H1 (cell line): Measurements from ENCODE around the gene IFITM10.

ENCODE experiments used
- CEBPB ChIP-seq: IDR thresholded peaks from 2 replicates; pipeline ENCODE4 v1.6.1; 2012; ENCODE audit warnings: low read depth, low read length
- CTCF ChIP-seq, 3 experiments: IDR thresholded peaks; 1 replicate in 2 of 3; 2 replicates in 1 of 3; pipeline versions ENCODE4 v1.5.1 to v1.6.1; 2011; ENCODE audit warnings: low read length in 3 of 3, mild to moderate bottlenecking in 3 of 3, inconsistent platforms in 2 of 3, low read depth in 1 of 3, moderate library complexity in 1 of 3; ENCODE audit not compliant: insufficient read depth in 1 of 3; ENCODE audit errors: control extremely low read depth in 1 of 3
- EGR1 ChIP-seq: IDR thresholded peaks from 2 replicates; pipeline ENCODE4 v1.6.1; 2011; ENCODE audit warnings: low read depth, low read length, borderline replicate concordance
- EZH2 ChIP-seq: fragments of 200-600 bp; sonication (generic); IDR thresholded peaks from 2 replicates; pipeline ENCODE4 v1.7.1; 2012; ENCODE audit warnings: low read depth, mild to moderate bottlenecking, moderate library complexity, low read length, inconsistent platforms; ENCODE audit not compliant: severe bottlenecking
- JUND ChIP-seq: IDR thresholded peaks from 2 replicates; pipeline ENCODE4 v1.6.1; 2011; ENCODE audit warnings: mild to moderate bottlenecking, improper control_type of control experiment, low read length
- NRF1 ChIP-seq: IDR thresholded peaks from 2 replicates; pipeline ENCODE4 v1.6.1; 2011; ENCODE audit warnings: mild to moderate bottlenecking, low read depth, low read length, improper control_type of control experiment
- POLR2A ChIP-seq, 2 experiments: IDR thresholded peaks; 1 replicate in 1 of 2; 2 replicates in 1 of 2; pipeline ENCODE4 v1.6.1; 2011; ENCODE audit warnings: low read depth in 2 of 2, low read length in 2 of 2, mild to moderate bottlenecking in 2 of 2; ENCODE audit errors: control extremely low read depth in 1 of 2
- POLR2AphosphoS5 ChIP-seq: IDR thresholded peaks from 2 replicates; pipeline ENCODE4 v1.6.1; 2011; ENCODE audit warnings: low read depth, low read length
- POU5F1 ChIP-seq: IDR thresholded peaks from 2 replicates; pipeline ENCODE4 v1.6.1; 2011; ENCODE audit warnings: low read depth, mild to moderate bottlenecking, low read length, moderate library complexity
- ZNF274 ChIP-seq: IDR thresholded peaks from 2 replicates; pipeline ENCODE4 v1.7.0; 2012; ENCODE audit warnings: low read length, borderline replicate concordance; ENCODE audit errors: extremely low read depth

GRCh38 chr11:1781593-1781975 is 31.2 kb upstream of the IFITM10 start:
- TF ChIP-seq CTCF (IDR thresholded peaks at IDR 0.05; ENCODE audit: control extremely low read depth in 1 of 3, insufficient read depth in 1 of 3, low read depth in 1 of 3, low read length in 3 of 3) (no peak), POLR2A (IDR thresholded peaks at IDR 0.05; ENCODE audit: control extremely low read depth in 1 of 2, low read depth in 2 of 2, low read length in 2 of 2) (no peak), CEBPB (no peak), EZH2 (no peak), JUND (no peak), NRF1 (no peak), POLR2AphosphoS5 (no peak), EGR1 (no peak), POU5F1 (no peak), ZNF274 (no peak)
